ENCODE measurements around the gene SELENOT. TPM values are rescaled to one million over a fixed set of nuclear protein-coding genes. Genes with fewer than 3 reads are reported as not detected.
A peak's percentile ranks its signal among the peaks of the same experiment; 100 is the strongest.
"Not testable (repeated sequence)": the region's sequence is repeated elsewhere in the genome, so short reads cannot be mapped to it uniquely, and the experiment has no call there.

Gene SELENOT
- polyA plus RNA-seq, 1 donor from 2014 or later = 268 TPM

GRCh38 chr3:150600647-150601530, 2.2 kb upstream of the SELENOT start:
- H3K9me2 ChIP-seq (ENCODE audit: insufficient read depth, low read length); H2AFZ ChIP-seq (ENCODE audit: low read depth, low read length); H3K4me2 ChIP-seq (ENCODE audit: low read length); H3K9me3 ChIP-seq (ENCODE audit: low read length); H3F3A ChIP-seq (ENCODE audit: insufficient read depth, low read length, poor library complexity, severe bottlenecking); H3K27me3 ChIP-seq (ENCODE audit: insufficient read depth, low read depth, low read length); H3K27ac ChIP-seq (ENCODE audit: low read length); H3K36me3 ChIP-seq (ENCODE audit: insufficient read depth, low read length); H3K9ac ChIP-seq (ENCODE audit: low read length); H4K20me1 ChIP-seq (ENCODE audit: insufficient read depth): not testable (repeated sequence)
- peak overlapping the region; percentile 31 for H3K4me3 ChIP-seq (ENCODE audit: low read length)
- peaks cover 25% of the 10 kb centered on the region for H3K79me2 ChIP-seq (replicated peaks; ENCODE audit: insufficient read depth, low read length)

- H3K9ac ChIP-seq (ENCODE audit: low read length) = peak overlapping the region; percentile 93
- H3K9me2 ChIP-seq (ENCODE audit: insufficient read depth, low read length) = no peaks in the 10 kb centered on the region
- H3K27ac ChIP-seq (ENCODE audit: low read length) = peak overlapping the region; percentile 92
- H2AFZ ChIP-seq (ENCODE audit: low read depth, low read length) = peak overlapping the region; percentile 70
- H3K4me3 ChIP-seq (ENCODE audit: low read length) = peak overlapping the region; percentile 97
- TF ChIP-seq EZH2 (IDR thresholded peaks at IDR 0.05; ENCODE audit: borderline replicate concordance, insufficient read depth, low read length, poor library complexity, severe bottlenecking) (no peak), EP300 (conservative IDR thresholded peaks at IDR 0.05; ENCODE audit: poor library complexity, severe bottlenecking) (peak; percentile 26), CTCF (IDR thresholded peaks at IDR 0.05; ENCODE audit: poor library complexity, severe bottlenecking) (no peak), POLR2AphosphoS5 (IDR thresholded peaks at IDR 0.05) (no peak), REST (IDR thresholded peaks at IDR 0.05; ENCODE audit: borderline replicate concordance) (no peak), MXI1 (conservative IDR thresholded peaks at IDR 0.05; ENCODE audit: poor library complexity, severe bottlenecking) (no peak)
- no peaks in the 10 kb centered on the region for H3K36me3 ChIP-seq (ENCODE audit: insufficient read depth, low read length)
- peaks cover 3% of the 10 kb centered on the region for H3F3A ChIP-seq (ENCODE audit: insufficient read depth, low read length, poor library complexity, severe bottlenecking)
- peaks cover 41% of the 10 kb centered on the region for H3K79me2 ChIP-seq (replicated peaks; ENCODE audit: insufficient read depth, low read length)
- peak overlapping the region; percentile 68 for H3K4me2 ChIP-seq (ENCODE audit: low read length)
- no peaks in the 10 kb centered on the region for H3K9me3 ChIP-seq (ENCODE audit: low read length)
- no peaks in the 10 kb centered on the region for H3K27me3 ChIP-seq (ENCODE audit: insufficient read depth, low read depth, low read length)
- H4K20me1 ChIP-seq (ENCODE audit: insufficient read depth) = no peaks in the 10 kb centered on the region
Observed at GRCh38 chr3:150602426-150603152, 532 bp upstream of the SELENOT start.

Measured in neural cell (in vitro differentiated cells).